SU-DHL-6 (cell line): ENCODE measurements around the gene SEPTIN6.

Experiments
- H2AFZ ChIP-seq: fragments of 200-600 bp; sonication (generic); 2 replicates; pipeline ENCODE4 v1.6.1; 2014; ENCODE audit warnings: low read depth, mild to moderate bottlenecking, moderate library complexity, mixed read lengths, antibody characterized with exemption, low read length; ENCODE audit not compliant: severe bottlenecking
- H3F3A ChIP-seq: fragments of 200-600 bp; shearing (Covaris generic); 2 replicates; pipeline ENCODE4 v1.6.0; 2016; ENCODE audit warnings: antibody characterized with exemption, mild to moderate bottlenecking; ENCODE audit not compliant: insufficient read depth
- H3K27ac ChIP-seq: fragments of 200-600 bp; sonication (generic); 2 replicates; pipeline ENCODE4 v1.5.1; 2016; ENCODE audit warnings: low read depth, mild to moderate bottlenecking, low read length, moderate library complexity, mixed read lengths
- H3K27me3 ChIP-seq: fragments of 200-600 bp; sonication (generic), shearing (Covaris generic); 2 replicates; pipeline ENCODE4 v1.6.0; 2014; ENCODE audit warnings: mild to moderate bottlenecking, low read length
- H3K36me3 ChIP-seq: fragments of 200-600 bp; sonication (generic); 2 replicates; pipeline ENCODE4 v1.6.1; 2014; ENCODE audit warnings: mild to moderate bottlenecking, low read length, mixed read lengths
- H3K4me2 ChIP-seq: fragments of 300-600, 200-600 bp; shearing (Covaris generic), sonication (generic); 2 replicates; pipeline ENCODE4 v1.6.0; 2014; ENCODE audit warnings: low read length, low read depth, mild to moderate bottlenecking; ENCODE audit not compliant: poor library complexity, severe bottlenecking
- H3K4me3 ChIP-seq: fragments of 200-600 bp; sonication (generic); 2 replicates; pipeline ENCODE4 v1.5.1; 2014; ENCODE audit warnings: antibody characterized with exemption, low read length, mild to moderate bottlenecking, mixed read lengths; ENCODE audit not compliant: insufficient read depth, poor library complexity, severe bottlenecking
- H3K79me2 ChIP-seq: fragments of 200-600 bp; sonication (generic); 2 replicates; pipeline ENCODE4 v1.6.1; 2014; ENCODE audit warnings: mild to moderate bottlenecking, low read length, moderate library complexity; ENCODE audit not compliant: insufficient read depth
- H3K9ac ChIP-seq: fragments of 200-600 bp; sonication (generic); 2 replicates; pipeline ENCODE4 v1.7.0; 2014; ENCODE audit warnings: mild to moderate bottlenecking, low read length
- H3K9me2 ChIP-seq: fragments of 200-600 bp; sonication (generic); replicated peaks from 2 replicates; pipeline ENCODE4 v1.6.1; 2014; ENCODE audit warnings: low read length; ENCODE audit not compliant: insufficient read depth
- H3K9me3 ChIP-seq: fragments of 200-600 bp; sonication (generic); 2 replicates; pipeline ENCODE4 v1.6.1; 2014; ENCODE audit warnings: low read length, mixed read lengths; ENCODE audit not compliant: insufficient read depth
- H4K20me1 ChIP-seq: fragments of 200-600 bp; sonication (generic); 2 replicates; pipeline ENCODE4 v1.6.1; 2014; ENCODE audit warnings: low read depth, mild to moderate bottlenecking, antibody characterized with exemption, low read length, moderate library complexity, mixed read lengths
- CTCF ChIP-seq: fragments of 200-600 bp; sonication (generic); IDR thresholded peaks from one replicate; pipeline ENCODE4 v1.5.1; 2017; ENCODE audit warnings: antibody characterized with exemption, mild to moderate bottlenecking, low read length, moderate library complexity; ENCODE audit not compliant: insufficient read depth, poor library complexity, severe bottlenecking
- EZH2phosphoT487 ChIP-seq: fragments of 200-600 bp; sonication (generic), shearing (Covaris generic); conservative IDR thresholded peaks from 2 replicates; pipeline ENCODE4 v1.6.1; 2018; ENCODE audit warnings: mild to moderate bottlenecking, antibody characterized with exemption, low read length, moderate library complexity, mixed read lengths

Gene SEPTIN6

DNA sequence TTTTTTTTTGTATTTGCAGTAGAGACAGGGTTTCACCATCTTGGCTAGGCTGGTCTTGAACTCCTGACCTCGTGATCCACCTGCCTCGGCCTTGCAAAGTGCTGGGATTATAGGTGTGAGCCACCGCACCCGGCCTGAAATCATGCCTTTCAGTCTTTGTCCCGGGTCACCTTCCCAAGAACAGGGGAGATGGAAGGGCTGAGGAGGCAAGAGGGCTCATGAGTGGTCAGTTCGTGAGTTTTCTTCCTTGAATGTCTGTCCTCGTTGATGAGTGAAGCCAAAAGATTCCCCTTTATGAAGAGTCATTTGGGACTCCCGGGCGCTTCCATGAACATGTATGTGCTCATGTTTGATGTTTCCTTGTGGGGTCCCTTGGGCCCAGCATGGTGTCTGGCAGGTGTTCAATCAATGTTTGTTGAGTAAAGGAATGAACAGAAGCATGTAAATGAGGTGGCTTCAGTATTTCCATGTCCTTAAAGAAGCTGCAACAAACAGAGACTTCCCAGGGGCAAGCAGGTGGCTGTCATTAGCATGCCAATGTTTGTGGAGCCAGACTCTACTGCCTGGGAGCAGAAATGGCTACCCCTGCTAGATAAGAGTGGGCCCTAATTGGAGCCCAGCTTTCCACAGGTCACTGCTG is 3.4 kb upstream of the SEPTIN6 start:
- no peak overlapping the region for H3K27ac ChIP-seq
- no peaks in the 10 kb centered on the region for H3K9me3 ChIP-seq
- H3K4me2 ChIP-seq: no peak overlapping the region

DNA sequence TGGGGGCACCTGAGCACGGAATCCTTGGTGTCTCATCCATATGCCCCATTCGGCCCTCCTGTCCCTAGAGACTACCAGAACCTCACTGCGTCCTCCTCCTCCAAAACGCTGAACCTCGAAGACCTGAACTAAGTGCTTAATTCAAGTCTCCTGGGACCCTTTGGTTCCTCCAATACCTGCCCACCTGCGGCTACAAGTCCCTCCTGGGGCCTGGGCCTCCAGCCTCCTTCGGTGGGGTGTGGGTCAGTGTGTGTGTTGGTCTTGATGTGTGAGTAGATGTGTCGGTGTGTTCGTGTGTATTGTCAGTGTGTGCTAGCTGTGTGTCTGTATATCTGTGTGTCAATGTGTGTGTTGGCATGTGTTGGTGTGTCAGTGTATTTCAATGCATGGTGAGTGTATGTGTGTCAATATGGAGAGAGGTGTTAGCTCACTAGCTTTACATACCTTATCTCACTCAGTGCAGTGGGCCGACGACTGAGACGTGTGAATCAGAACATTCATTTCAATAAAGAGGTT is 2.6 kb upstream of the SEPTIN6 start:
- Histone ChIP-seq H3K4me2 (no peak overlapping the region), H2AFZ (no peak overlapping the region), H4K20me1 (no peaks in the 10 kb centered on the region), H3K36me3 (no peaks in the 10 kb centered on the region), H3K79me2 (peaks cover 23% of the 10 kb centered on the region), H3K9me2 (no peaks in the 10 kb centered on the region), H3K4me3 (no peak overlapping the region), H3K27ac (no peak overlapping the region), H3K9ac (no peak overlapping the region), H3F3A (0 out of 2 replicates have a peak, but pooled peaks cover 5% of the 10 kb centered on the region), H3K9me3 (no peaks in the 10 kb centered on the region), H3K27me3 (no peaks in the 10 kb centered on the region)
- TF ChIP-seq CTCF (no peak), EZH2phosphoT487 (no peak)

More for the DNA sequence above, 3.4 kb upstream of the SEPTIN6 start:
- no peaks in the 10 kb centered on the region for H3K36me3 ChIP-seq
- H4K20me1 ChIP-seq: no peaks in the 10 kb centered on the region
- no peaks in the 10 kb centered on the region for H3K9me2 ChIP-seq
- H3K79me2 ChIP-seq: peaks cover 15% of the 10 kb centered on the region
- 0 out of 2 replicates have a peak, but pooled peaks cover 5% of the 10 kb centered on the region for H3F3A ChIP-seq
- no peak overlapping the region for H3K4me3 ChIP-seq
- H3K9ac ChIP-seq: no peak overlapping the region
- H3K27me3 ChIP-seq: no peaks in the 10 kb centered on the region
- TF ChIP-seq CTCF (no peak), EZH2phosphoT487 (no peak)
- no peak overlapping the region for H2AFZ ChIP-seq

GRCh38 chrX:119694601-119695534 is 1.9 kb upstream of the SEPTIN6 start:
- Histone ChIP-seq H3K9ac (no peak overlapping the region), H4K20me1 (no peaks in the 10 kb centered on the region), H3K36me3 (no peaks in the 10 kb centered on the region), H3K27ac (no peak overlapping the region), H2AFZ (no peak overlapping the region), H3K4me2 (no peak overlapping the region), H3K27me3 (no peaks in the 10 kb centered on the region), H3K79me2 (peaks cover 30% of the 10 kb centered on the region), H3F3A (0 out of 2 replicates have a peak, but pooled peaks cover 5% of the 10 kb centered on the region), H3K9me3 (no peaks in the 10 kb centered on the region), H3K4me3 (no peak overlapping the region), H3K9me2 (no peaks in the 10 kb centered on the region)
- TF ChIP-seq EZH2phosphoT487 (no peak), CTCF (no peak)
